B cell (primary cell): ENCODE data around the gene KCNJ1. TPM values are rescaled to one million over a fixed set of nuclear protein-coding genes. Genes with fewer than 3 reads are reported as not detected.
A peak's percentile ranks its signal among the peaks of the same experiment; 100 is the strongest.

ENCODE experiments used
- ATAC-seq: fragments of 200-7000 bp; cut with Tn5 transposase; one replicate; pipeline ENCODE4 v1.10.0; 2021; ENCODE audit warnings: low read depth, mild to moderate bottlenecking, moderate number of reproducible peaks, moderate library complexity
- CTCF ChIA-PET: fragments of 350-600 bp; sonication (Branson Sonifier 250); formaldehyde crosslinking; loops from one replicate; lab custom pipeline; 2021; ENCODE audit warnings: antibody characterized with exemption, inconsistent platforms; lab: Charles Lee
- POLR2A ChIA-PET: fragments of 350-600 bp; sonication (Branson Sonifier 250); formaldehyde crosslinking; loops from one replicate; lab custom pipeline; 2021; ENCODE audit warnings: antibody characterized with exemption; lab: Charles Lee
- DNase-seq: peaks from one replicate; pipeline ENCODE4 v3.0.0; 2013
- H2AFZ ChIP-seq: 2 replicates; pipeline ENCODE4 v1.6.1; 2012; ENCODE audit warnings: mild to moderate bottlenecking, low read depth, low read length; ENCODE audit not compliant: insufficient read depth, poor library complexity, severe bottlenecking
- H3K27ac ChIP-seq, 2 donors: 1 replicate in 1 of 2; 2 replicates in 1 of 2; pipeline ENCODE4 v1.5.1; 2012 to 2013; ENCODE audit warnings: low read length in 2 of 2, mild to moderate bottlenecking in 2 of 2, moderate library complexity in 1 of 2
- H3K27me3 ChIP-seq, 4 experiments: fragments of 200-600 bp in 1 of 4; sonication (generic) in 1 of 4; replicated peaks in 1 of 4; 1 replicate in 2 of 4; 2 replicates in 2 of 4; pipeline versions ENCODE4 v1.6.1 to v1.7.0; 2013 to 2016; ENCODE audit warnings: low read length in 3 of 4, mild to moderate bottlenecking in 2 of 4, mixed read lengths in 1 of 4, moderate library complexity in 1 of 4; ENCODE audit not compliant: insufficient read depth in 4 of 4, control insufficient read depth in 3 of 4; ENCODE audit errors: control extremely low read depth in 1 of 4
- H3K36me3 ChIP-seq, 2 experiments: replicated peaks in 1 of 2; 1 replicate in 1 of 2; 2 replicates in 1 of 2; pipeline versions ENCODE4 v1.6.1 to v1.7.1; 2013; ENCODE audit warnings: low read length in 1 of 2; ENCODE audit not compliant: insufficient read depth in 2 of 2, control insufficient read depth in 1 of 2; ENCODE audit errors: control extremely low read depth in 1 of 2, extremely low read depth in 1 of 2
- H3K4me1 ChIP-seq, 2 donors: fragments of 200-600 bp in 1 of 2; sonication (generic) in 1 of 2; 1 replicate in 1 of 2; 2 replicates in 1 of 2; pipeline versions ENCODE4 v1.5.1 to v1.6.1; 2013 to 2017; ENCODE audit warnings: low read length in 2 of 2; ENCODE audit not compliant: control insufficient read depth in 2 of 2, insufficient read depth in 2 of 2
- H3K4me2 ChIP-seq: replicated peaks from 2 replicates; pipeline ENCODE3; 2012; ENCODE audit warnings: mild to moderate bottlenecking, low read depth, low read length; ENCODE audit not compliant: poor library complexity, severe bottlenecking
- H3K4me3 ChIP-seq, 5 experiments: fragments of 200-600 bp in 1 of 5; sonication (generic) in 1 of 5; 1 replicate in 3 of 5; 2 replicates in 2 of 5; pipeline versions ENCODE4 v1.5.1 to v1.7.0; 2011 to 2016; ENCODE audit warnings: low read length in 4 of 5, mild to moderate bottlenecking in 4 of 5, low read depth in 2 of 5, control low read depth in 1 of 5, moderate library complexity in 1 of 5; ENCODE audit not compliant: insufficient read depth in 1 of 5; ENCODE audit errors: control extremely low read depth in 1 of 5, extremely low read depth in 1 of 5
- H3K79me2 ChIP-seq: fragments of 200-600 bp; sonication (generic); one replicate; pipeline ENCODE4 v1.6.0; 2016; ENCODE audit warnings: low read length; ENCODE audit not compliant: control insufficient read depth, insufficient read depth
- H3K9ac ChIP-seq: fragments of 200-600 bp; sonication (generic); 2 replicates; pipeline ENCODE4 v1.6.1; 2017; ENCODE audit warnings: mild to moderate bottlenecking, low read length, moderate library complexity
- H3K9me3 ChIP-seq, 3 donors: one replicate each; pipeline versions ENCODE4 v1.6.1 to v1.7.1; 2013; ENCODE audit warnings: low read length in 2 of 3; ENCODE audit not compliant: control insufficient read depth in 2 of 3, insufficient read depth in 1 of 3; ENCODE audit errors: control extremely low read depth in 1 of 3
- H4K20me1 ChIP-seq: 2 replicates; pipeline ENCODE4 v1.6.0; 2012; ENCODE audit warnings: mild to moderate bottlenecking, low read length; ENCODE audit not compliant: insufficient read depth, control insufficient read depth, poor library complexity, severe bottlenecking
- H3K27ac Mint-ChIP-seq: one replicate; pipeline ENCODE4 v1.8.0; 2021; ENCODE audit warnings: mixed read lengths
- H3K27me3 Mint-ChIP-seq: one replicate; pipeline ENCODE4 v1.8.0; 2021; ENCODE audit warnings: mixed read lengths
- H3K4me1 Mint-ChIP-seq: one replicate; pipeline ENCODE4 v1.8.0; 2021; ENCODE audit warnings: mixed read lengths
- H3K4me3 Mint-ChIP-seq: one replicate; pipeline ENCODE4 v1.8.0; 2021; ENCODE audit warnings: mixed read lengths
- H3K9me3 Mint-ChIP-seq: one replicate; pipeline ENCODE4 v1.8.0; 2022; ENCODE audit warnings: mixed read lengths; ENCODE audit not compliant: insufficient read depth
- CTCF ChIP-seq: fragments of 200-600 bp; IDR thresholded peaks from one replicate; pipeline ENCODE4 v1.8.0; 2022; ENCODE audit warnings: antibody characterized with exemption, mild to moderate bottlenecking
- EZH2 ChIP-seq: IDR thresholded peaks from 2 replicates; pipeline ENCODE4 v1.6.1; 2012; ENCODE audit warnings: borderline replicate concordance, low read depth, mild to moderate bottlenecking, moderate library complexity, low read length; ENCODE audit not compliant: insufficient read depth, poor library complexity, severe bottlenecking
- WGBS: methylation state at CpG from one replicate; pipeline ENCODE4 v1.1.5; 2013; ENCODE audit warnings: missing lambda C conversion rate; ENCODE audit not compliant: insufficient coverage; 5-methylcytosine and 5-hydroxymethylcytosine counted together
- intact Hi-C: fragments of 100-400 bp; cut with micrococcal nuclease; formaldehyde crosslinking; loops from one replicate; pipeline ENCODE4 v1.10.0; 2022
- polyA plus RNA-seq: library from polyadenylated mRNA; depleted of rRNA; stranded (reverse); fragments of >200 nt; gene quantifications from 2 replicates; pipeline ENCODE4 v1.2.3, GENCODE V29; 2012
- total RNA-seq, 2 donors: library from RNA; stranded (reverse); fragments of 120-200 nt in 1 of 2; gene quantifications; 1 replicate in 1 of 2; 2 replicates in 1 of 2; pipeline versions ENCODE4 v1.2.3 to v1.2.4, GENCODE V29; 2013 to 2022

KCNJ1 gene
- total and polyA plus RNA-seq, 2 donors (not counting 1 experiment from before 2014, with no cell fraction given), result not detected

DNA sequence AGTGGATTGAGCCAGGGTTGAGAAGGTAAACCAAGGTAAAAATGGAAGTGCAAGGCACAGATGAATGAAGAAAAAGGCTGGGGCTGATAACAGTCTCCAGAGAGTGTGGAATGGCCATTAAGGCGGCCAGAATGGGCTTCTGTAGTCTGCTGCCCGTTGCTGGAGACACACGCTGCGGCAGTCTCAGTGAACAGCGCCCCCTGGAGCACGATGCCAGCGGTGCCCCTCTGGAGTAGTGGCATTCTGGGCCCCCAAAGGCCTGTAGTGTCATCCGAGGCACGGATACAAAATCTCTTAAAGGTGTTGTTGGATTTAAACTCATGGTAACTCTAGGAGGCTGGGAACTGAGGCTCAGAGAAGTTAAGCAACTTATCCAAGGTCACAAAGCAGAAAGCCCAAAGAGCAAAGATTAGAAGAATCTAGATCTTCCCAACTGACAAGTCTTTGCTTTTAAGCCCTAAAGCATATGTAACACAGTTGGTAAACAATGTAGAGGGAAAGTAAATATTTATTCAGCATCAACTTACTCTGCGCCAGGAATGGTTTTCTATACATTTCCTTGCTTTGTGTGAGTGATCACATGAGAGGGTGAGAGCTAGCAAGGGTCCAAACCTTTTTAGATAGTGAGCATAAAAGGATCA lies 18.2 kb downstream of the KCNJ1 start:
- intact Hi-C loops, result loop anchor here (5.0 to 10.0 kb wide), 4 partner anchors 37 to 217 kb away; partner anchors contain the start of gene FLI1
- Histone ChIP-seq H3K4me2 (peak overlapping the region; percentile 34), H4K20me1 (no peaks in the 10 kb centered on the region), H3K4me1 (peaks cover 45 to 60% of the 10 kb centered on the region in 2 donors), H3K79me2 (no peaks in the 10 kb centered on the region), H2AFZ (peak overlapping the region; percentile 30), H3K27me3 (no peaks in the 10 kb centered on the region), H3K9ac (no peak overlapping the region), H3K27ac (no peak overlapping the region), H3K9me3 (no peaks in the 10 kb centered on the region), H3K36me3 (no peaks in the 10 kb centered on the region), H3K4me3 (no peak overlapping the region)
- Mint-ChIP-seq H3K27ac (peak overlapping the region; percentile 65), H3K4me1 (peaks cover 52% of the 10 kb centered on the region), H3K9me3 (peaks cover 3% of the 10 kb centered on the region), H3K4me3 (no peak overlapping the region), H3K27me3 (no peaks in the 10 kb centered on the region)
- 26% methylated on average over 9 of the region's 10 CpGs for WGBS
- CTCF ChIA-PET, result interaction anchor here (0.8 to 26.5 kb wide), 15 partner anchors 9 to 691 kb away, joined by 3 to 417 read pairs (median 8); partner anchors contain the start of gene ETS1
- TF ChIP-seq CTCF, result peak; percentile 91
- TF ChIP-seq EZH2, result no peak
- peak; percentile 72 for ATAC-seq
- POLR2A ChIA-PET, result no interaction called here
- DNase-seq, result peak; percentile 77

GRCh38 chr11:128846985-128847384 lies 20.1 kb downstream of the KCNJ1 start:
- no peaks in the 10 kb centered on the region for H3K36me3 ChIP-seq
- Mint-ChIP-seq H3K27me3 (no peaks in the 10 kb centered on the region), H3K9me3 (peaks cover 5% of the 10 kb centered on the region), H3K4me1 (peaks cover 66% of the 10 kb centered on the region), H3K4me3 (peak overlapping the region; percentile 2), H3K27ac (peak overlapping the region; percentile 97)
- CTCF ChIA-PET, result interaction anchor here (1.6 to 26.5 kb wide), 8 partner anchors 8 to 676 kb away, joined by 5 to 417 read pairs (median 18); no protein-coding TSS in a partner anchor
- H3K9ac ChIP-seq, result no peak overlapping the region
- no peak overlapping the region for H3K27ac ChIP-seq
- H3K9me3 ChIP-seq, result no peaks in the 10 kb centered on the region
- no peak overlapping the region for H3K4me3 ChIP-seq
- H3K79me2 ChIP-seq, result no peaks in the 10 kb centered on the region
- H3K4me2 ChIP-seq, result no peak overlapping the region
- ATAC-seq (no peak), DNase-seq (no peak)
- no peaks in the 10 kb centered on the region for H3K27me3 ChIP-seq
- H3K4me1 ChIP-seq, result peaks cover 59 to 72% of the 10 kb centered on the region in 2 donors
- no peaks in the 10 kb centered on the region for H4K20me1 ChIP-seq
- no peak overlapping the region for H2AFZ ChIP-seq
- WGBS, result 95% methylated on average over 4 of the region's 4 CpGs
- TF ChIP-seq EZH2, result no peak
- TF ChIP-seq CTCF, result no peak
- intact Hi-C loops, result loop anchor here (1.0 to 10.0 kb wide), 5 partner anchors 16 to 215 kb away; partner anchors contain the start of gene FLI1
- POLR2A ChIA-PET, result interaction anchor here (1.1 kb wide), 1 partner anchor 71 kb away, joined by 3 read pairs; no protein-coding TSS in a partner anchor
